ENCODE measurements around the gene PEX10. TPM values are rescaled to one million over a fixed set of nuclear protein-coding genes. Genes with fewer than 3 reads are reported as not detected.

Gene PEX10
- total and polyA plus RNA-seq, 2 experiments from 2014 or later, result 24.7 to 25.5 TPM

DNA sequence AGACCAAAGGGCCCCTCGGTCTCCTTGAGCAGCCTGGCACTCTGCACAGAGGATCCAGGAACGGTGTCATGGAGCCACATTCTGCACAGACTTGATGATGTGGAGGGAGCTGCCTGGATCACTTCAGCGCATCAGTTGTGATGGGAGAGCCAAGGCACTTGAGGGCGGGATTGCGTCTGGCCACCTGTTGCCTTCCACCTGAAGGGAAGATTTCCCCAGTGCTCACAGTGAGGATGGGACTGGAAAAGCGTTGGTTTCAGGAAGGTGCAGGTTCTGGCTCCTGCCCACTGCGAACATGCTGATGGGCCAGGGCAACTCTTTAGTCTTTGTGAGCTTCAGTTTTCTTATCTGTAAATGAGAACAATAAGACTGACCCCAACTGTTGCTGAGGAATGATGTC is 18.1 kb downstream of the PEX10 start:
- no peaks in the 10 kb centered on the region for H3K36me3 ChIP-seq (replicated peaks; ENCODE audit: insufficient read depth, low read depth)

DNA sequence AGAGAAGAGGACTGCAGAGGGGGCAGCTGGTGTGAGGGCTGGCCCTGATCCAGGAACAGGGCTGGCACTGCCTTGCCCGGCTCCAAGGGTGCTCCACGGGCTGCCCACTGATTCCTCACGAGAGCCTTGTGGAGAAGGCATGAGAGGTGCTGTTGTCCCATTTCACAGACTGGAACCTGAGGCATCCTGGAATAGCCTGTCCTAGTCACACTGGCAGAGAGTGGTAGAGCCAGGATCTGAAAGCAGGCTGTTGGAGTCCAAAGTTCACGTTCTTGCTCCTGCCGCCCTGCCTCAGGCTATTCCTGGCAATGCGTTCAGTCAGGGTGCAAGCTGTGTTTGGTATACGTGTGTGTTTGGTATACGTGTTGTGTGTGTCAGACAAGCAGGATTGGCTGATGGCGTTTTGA is 18.9 kb downstream of the PEX10 start:
- peaks cover 27% of the 10 kb centered on the region for H4K20me1 ChIP-seq (ENCODE audit: insufficient read depth, poor library complexity, severe bottlenecking)
- no peaks in the 10 kb centered on the region for H3K27me3 ChIP-seq
- no peak overlapping the region for H2AFZ ChIP-seq
- 81% methylated on average over 9 of the region's 9 CpGs for WGBS (ENCODE audit: low lambda C conversion rate, missing lambda C conversion rate)
- peaks cover 25% of the 10 kb centered on the region for H3K4me1 ChIP-seq (ENCODE audit: insufficient read depth)
- H3K4me3 ChIP-seq, result no peak overlapping the region
- TF ChIP-seq CTCF (IDR thresholded peaks at IDR 0.05; ENCODE audit: poor library complexity) (no peak), EZH2 (IDR thresholded peaks at IDR 0.05; ENCODE audit: borderline replicate concordance) (no peak), EZH2phosphoT487 (IDR thresholded peaks at IDR 0.05; ENCODE audit: low read depth, severe bottlenecking, unreplicated experiment) (no peak)
- peak; percentile 44 for DNase-seq (ENCODE audit: low spot score)
- no peaks in the 10 kb centered on the region for H3K9me3 ChIP-seq (ENCODE audit: low read depth)
- H3K36me3 ChIP-seq (replicated peaks; ENCODE audit: insufficient read depth, low read depth), result no peaks in the 10 kb centered on the region
- H3K9me2 ChIP-seq (replicated peaks; ENCODE audit: insufficient read depth), result no peaks in the 10 kb centered on the region
- peak overlapping the region; percentile 91 for H3K4me2 ChIP-seq
- peak overlapping the region; percentile 59 for H3K27ac ChIP-seq
- peaks cover 74% of the 10 kb centered on the region for H3K79me2 ChIP-seq

More for the DNA sequence above, 18.1 kb downstream of the PEX10 start:
- Histone ChIP-seq H3K4me2 (peak overlapping the region; percentile 91), H3K79me2 (peaks cover 82% of the 10 kb centered on the region), H3K4me1 (ENCODE audit: insufficient read depth) (peaks cover 25% of the 10 kb centered on the region), H3K9me2 (replicated peaks; ENCODE audit: insufficient read depth) (no peaks in the 10 kb centered on the region), H3K27ac (peak overlapping the region; percentile 59), H3K27me3 (no peaks in the 10 kb centered on the region), H3K4me3 (no peak overlapping the region), H2AFZ (no peak overlapping the region), H3K9me3 (ENCODE audit: low read depth) (no peaks in the 10 kb centered on the region), H4K20me1 (ENCODE audit: insufficient read depth, poor library complexity, severe bottlenecking) (peaks cover 30% of the 10 kb centered on the region)
- DNase-seq (ENCODE audit: low spot score), result no peak
- no peak for TF ChIP-seq EZH2 (IDR thresholded peaks at IDR 0.05; ENCODE audit: borderline replicate concordance)
- TF ChIP-seq EZH2phosphoT487 (IDR thresholded peaks at IDR 0.05; ENCODE audit: low read depth, severe bottlenecking, unreplicated experiment), result no peak
- no peak for TF ChIP-seq CTCF (IDR thresholded peaks at IDR 0.05; ENCODE audit: poor library complexity)
- 94% methylated on average over 7 of the region's 7 CpGs for WGBS (ENCODE audit: low lambda C conversion rate, missing lambda C conversion rate)

GRCh38 chr1:2392686-2393085 is 19.7 kb downstream of the PEX10 start:
- peaks cover 27% of the 10 kb centered on the region for H4K20me1 ChIP-seq (ENCODE audit: insufficient read depth, poor library complexity, severe bottlenecking)
- peaks cover 68% of the 10 kb centered on the region for H3K79me2 ChIP-seq
- no peaks in the 10 kb centered on the region for H3K36me3 ChIP-seq (replicated peaks; ENCODE audit: insufficient read depth, low read depth)
- H3K9me3 ChIP-seq (ENCODE audit: low read depth), result no peaks in the 10 kb centered on the region
- no peak for DNase-seq (ENCODE audit: low spot score)
- TF ChIP-seq EZH2 (IDR thresholded peaks at IDR 0.05; ENCODE audit: borderline replicate concordance) (no peak), CTCF (IDR thresholded peaks at IDR 0.05; ENCODE audit: poor library complexity) (no peak), EZH2phosphoT487 (IDR thresholded peaks at IDR 0.05; ENCODE audit: low read depth, severe bottlenecking, unreplicated experiment) (no peak)
- H3K27me3 ChIP-seq, result no peaks in the 10 kb centered on the region
- H2AFZ ChIP-seq, result no peak overlapping the region
- peaks cover 25% of the 10 kb centered on the region for H3K4me1 ChIP-seq (ENCODE audit: insufficient read depth)
- H3K4me2 ChIP-seq, result peak overlapping the region; percentile 91
- no peaks in the 10 kb centered on the region for H3K9me2 ChIP-seq (replicated peaks; ENCODE audit: insufficient read depth)
- WGBS (ENCODE audit: low lambda C conversion rate, missing lambda C conversion rate), result 71% methylated on average over 16 of the region's 16 CpGs
- H3K27ac ChIP-seq, result peak overlapping the region; percentile 59
- H3K4me3 ChIP-seq, result peak overlapping the region; percentile 24

Data from hepatocyte (in vitro differentiated cells).